ENCODE data around the gene KCNQ4. TPM values are rescaled to one million over a fixed set of nuclear protein-coding genes. Genes with fewer than 3 reads are reported as not detected.

The KCNQ4 gene
- total and polyA plus RNA-seq, 7 donors, result 1.9 to 9.1 (median 4.6) TPM

GRCh38 chr1:40887652-40888051, 104.1 kb downstream of the KCNQ4 start:
- Histone ChIP-seq H3K27ac (no peak overlapping the region), H3K9me3 (no peaks in the 10 kb centered on the region), H3K4me1 (no peaks in the 10 kb centered on the region), H3K36me3 (ENCODE audit: insufficient read depth in 1 of 2, low read depth in 1 of 2) (no peaks in the 10 kb centered on the region), H3K27me3 (ENCODE audit: insufficient read depth in 3 of 3, low read length in 2 of 3) (peaks cover 0 to 21% (median 8%) of the 10 kb centered on the region in 3 donors), H3K4me3 (no peak overlapping the region)
- no peak for DNase-seq
- ATAC-seq, result no peak
- intact Hi-C loops (cut with DNase I), result no loop called here
- TF ChIP-seq CTCF (IDR thresholded peaks at IDR 0.05), result no peak
- 88 to 95% (median 93%) methylated on average over 6 of the region's 6 CpGs for WGBS, 3 donors

Other genes with a start within 250 kb of the KCNQ4 start
- under 1 TPM; 0.15 to 0.42 (median 0.35) TPM for gene RIMS3, start 118.1 kb upstream of the KCNQ4 start, total RNA-seq
- under 1 TPM; 0.07 to 0.31 (median 0.16) TPM for gene RIMS3, start 118.1 kb upstream of the KCNQ4 start, polyA plus RNA-seq
- 10 to 100 TPM; 45.8 to 67.8 (median 61.1) TPM for gene NFYC, start 92.1 kb upstream of the KCNQ4 start, total RNA-seq
- gene NFYC, start 92.1 kb upstream of the KCNQ4 start, polyA plus RNA-seq, result 10 to 100 TPM; 52.0 to 69.0 (median 58.6) TPM
- 10 to 100 TPM; 16.0 to 24.7 (median 18.6) TPM for gene CITED4, start 78.6 kb downstream of the KCNQ4 start, total RNA-seq
- gene CITED4, start 78.6 kb downstream of the KCNQ4 start, polyA plus RNA-seq, result 10 to 100 TPM in 1 of 3 donors, 1 to 10 TPM in 2; 5.6 to 40.9 (median 6.6) TPM
- gene CTPS1, start 195.9 kb downstream of the KCNQ4 start, total RNA-seq, result 10 to 100 TPM in 3 of 4 donors, 1 to 10 TPM in 1; 8.0 to 26.1 (median 22.7) TPM
- 10 to 100 TPM; 14.7 to 43.5 (median 14.9) TPM for gene CTPS1, start 195.9 kb downstream of the KCNQ4 start, polyA plus RNA-seq
- under 1 TPM; 0.15 to 0.23 (median 0.17) TPM for gene SLFNL1, start 237.9 kb downstream of the KCNQ4 start, total RNA-seq
- under 1 TPM; 0.13 to 0.58 (median 0.17) TPM for gene SLFNL1, start 237.9 kb downstream of the KCNQ4 start, polyA plus RNA-seq